ENCODE measurements around the gene ACOD1.

GRCh38 chr13:76969488-76970365 lies 21.4 kb downstream of the ACOD1 start:
- TF ChIP-seq, protein P1, sequence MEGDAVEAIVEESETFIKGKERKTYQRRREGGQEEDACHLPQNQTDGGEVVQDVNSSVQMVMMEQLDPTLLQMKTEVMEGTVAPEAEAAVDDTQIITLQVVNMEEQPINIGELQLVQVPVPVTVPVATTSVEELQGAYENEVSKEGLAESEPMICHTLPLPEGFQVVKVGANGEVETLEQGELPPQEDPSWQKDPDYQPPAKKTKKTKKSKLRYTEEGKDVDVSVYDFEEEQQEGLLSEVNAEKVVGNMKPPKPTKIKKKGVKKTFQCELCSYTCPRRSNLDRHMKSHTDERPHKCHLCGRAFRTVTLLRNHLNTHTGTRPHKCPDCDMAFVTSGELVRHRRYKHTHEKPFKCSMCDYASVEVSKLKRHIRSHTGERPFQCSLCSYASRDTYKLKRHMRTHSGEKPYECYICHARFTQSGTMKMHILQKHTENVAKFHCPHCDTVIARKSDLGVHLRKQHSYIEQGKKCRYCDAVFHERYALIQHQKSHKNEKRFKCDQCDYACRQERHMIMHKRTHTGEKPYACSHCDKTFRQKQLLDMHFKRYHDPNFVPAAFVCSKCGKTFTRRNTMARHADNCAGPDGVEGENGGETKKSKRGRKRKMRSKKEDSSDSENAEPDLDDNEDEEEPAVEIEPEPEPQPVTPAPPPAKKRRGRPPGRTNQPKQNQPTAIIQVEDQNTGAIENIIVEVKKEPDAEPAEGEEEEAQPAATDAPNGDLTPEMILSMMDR (conservative IDR thresholded peaks at IDR 0.05) = no peak
- no peak for TF ChIP-seq EZH2 (IDR thresholded peaks at IDR 0.05; ENCODE audit: low read depth)

Data from PC-9 (cell line).